CD4-positive, alpha-beta T cell treated with Interleukin-21 for 1 hour (primary cell): ENCODE results near the gene B3GNT9.
A peak's percentile ranks its signal among the peaks of the same experiment; 100 is the strongest.

Source experiments
- DNase-seq: peaks from one replicate; pipeline ENCODE4 v3.0.0-alpha.2; 2020

B3GNT9 gene, protein sequence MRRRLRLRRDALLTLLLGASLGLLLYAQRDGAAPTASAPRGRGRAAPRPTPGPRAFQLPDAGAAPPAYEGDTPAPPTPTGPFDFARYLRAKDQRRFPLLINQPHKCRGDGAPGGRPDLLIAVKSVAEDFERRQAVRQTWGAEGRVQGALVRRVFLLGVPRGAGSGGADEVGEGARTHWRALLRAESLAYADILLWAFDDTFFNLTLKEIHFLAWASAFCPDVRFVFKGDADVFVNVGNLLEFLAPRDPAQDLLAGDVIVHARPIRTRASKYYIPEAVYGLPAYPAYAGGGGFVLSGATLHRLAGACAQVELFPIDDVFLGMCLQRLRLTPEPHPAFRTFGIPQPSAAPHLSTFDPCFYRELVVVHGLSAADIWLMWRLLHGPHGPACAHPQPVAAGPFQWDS

DNA sequence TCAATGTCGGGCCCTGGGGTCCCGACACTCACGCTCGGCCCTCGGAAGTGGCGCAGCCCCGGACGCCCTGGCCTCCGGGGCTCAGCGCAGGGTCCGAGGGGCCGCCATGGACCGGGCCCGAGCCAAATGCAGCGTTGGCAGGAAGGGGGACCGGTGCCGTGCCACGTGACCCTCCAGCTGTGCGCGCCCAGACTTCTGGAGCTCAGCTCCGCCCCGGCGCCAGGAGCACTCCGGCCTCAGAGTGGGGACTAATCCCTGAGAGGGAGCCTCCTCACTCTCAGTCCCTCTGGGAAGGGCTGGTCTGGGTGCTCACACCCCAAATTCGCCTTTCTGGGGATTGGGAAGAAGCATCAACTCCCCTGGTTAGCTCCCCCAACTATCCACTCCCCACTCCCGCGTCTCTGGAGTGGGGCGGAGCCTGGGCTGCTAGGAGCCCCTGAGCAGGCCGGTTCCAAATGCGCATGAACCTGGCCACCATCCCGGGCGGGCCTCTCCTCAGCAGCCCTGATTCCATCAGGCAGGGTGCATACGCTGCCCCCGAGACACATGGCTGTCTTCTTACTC lies at the start of gene B3GNT9:
Gene B3GNT9 (minus strand): TSS at position 166 of the 564 bp plus-strand sequence. CDS start 513 bp downstream, outside the sequence.
- peak; percentile 41 for DNase-seq

DNA sequence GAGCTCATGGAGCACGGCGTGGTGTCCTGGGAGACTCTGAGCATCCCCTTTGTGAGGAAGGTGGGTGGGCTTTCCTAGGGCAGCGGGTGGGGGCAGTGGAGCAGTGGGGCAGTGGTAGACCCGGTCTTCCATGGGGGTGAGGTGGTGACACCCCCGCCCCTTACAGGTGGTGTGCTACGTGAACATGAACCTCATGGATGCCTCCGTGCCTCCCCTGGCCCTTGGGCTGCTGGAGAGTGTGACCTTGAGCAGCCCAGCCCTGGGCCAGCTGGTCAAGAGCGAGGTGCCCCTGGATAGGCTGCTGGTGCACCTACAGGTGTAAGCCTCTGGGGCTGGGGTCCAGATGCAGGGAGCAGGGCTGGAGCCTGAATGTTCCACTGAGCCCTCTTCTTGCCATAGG lies 49.7 kb upstream of the B3GNT9 start:
- no peak for DNase-seq

DNA sequence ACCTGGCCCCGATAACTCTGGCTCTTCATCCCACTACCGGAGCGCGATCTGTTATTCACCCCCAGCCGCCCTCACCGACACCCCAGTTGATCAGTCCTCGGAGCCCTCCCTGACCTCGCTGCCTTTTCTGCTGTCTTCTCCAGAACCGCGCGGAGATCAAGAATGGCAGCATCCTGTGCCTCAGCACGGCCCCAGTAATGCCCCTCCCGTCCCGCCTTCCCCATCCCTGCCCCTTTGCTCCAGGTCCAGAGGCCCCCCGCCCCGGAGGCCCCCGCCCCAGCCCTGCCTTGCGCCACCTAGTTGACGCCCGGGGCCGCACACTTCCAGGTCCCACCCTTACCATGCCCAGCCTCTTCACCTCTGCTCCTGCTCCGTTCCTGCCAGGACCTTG lies 49.0 kb upstream of the B3GNT9 start:
- DNase-seq = no peak

DNA sequence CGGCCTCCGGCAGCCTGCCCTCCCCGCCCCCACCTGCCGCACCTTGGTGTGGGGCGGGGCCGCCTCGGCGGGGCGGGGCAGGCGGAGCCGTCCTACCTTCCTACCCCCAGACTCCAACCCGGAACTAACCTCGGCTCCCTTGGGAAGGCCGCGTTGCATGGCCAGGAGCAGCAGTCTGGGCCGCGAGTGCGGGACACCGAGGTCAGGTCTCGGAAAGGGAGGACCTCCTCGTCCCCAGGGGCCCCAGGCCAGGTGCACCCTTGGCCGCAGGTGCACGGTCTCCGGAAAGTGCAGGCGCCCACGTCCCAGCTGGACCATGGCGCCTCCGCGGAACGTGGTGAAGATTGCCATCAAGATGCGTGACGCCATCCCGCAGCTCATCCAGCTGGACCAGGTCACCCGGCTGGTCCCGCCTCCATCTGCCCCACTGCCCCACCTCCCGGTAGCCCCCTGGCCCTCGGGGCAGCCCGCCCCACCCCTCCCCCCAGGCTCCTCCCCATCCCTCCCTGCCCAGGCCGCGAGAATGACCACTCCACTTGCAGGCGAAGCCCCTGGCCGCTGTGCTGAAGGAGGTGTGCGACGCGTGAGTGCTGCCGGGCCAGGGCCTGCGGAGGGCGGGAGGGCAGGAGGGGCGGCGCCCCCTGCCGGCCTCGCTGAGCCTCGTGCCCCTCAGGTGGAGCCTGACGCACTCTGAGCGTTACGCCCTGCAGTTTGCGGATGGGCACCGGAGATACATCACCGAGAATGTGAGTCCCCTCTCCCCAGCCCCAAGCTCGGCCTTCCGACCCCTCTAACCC lies 48.4 kb upstream of the B3GNT9 start, which contains the start of gene ELMO3:
Gene ELMO3 (plus strand): TSS at position 121 of the 797 bp plus-strand sequence. CDS start 196 bp downstream, at position 317.
- DNase-seq = no peak

DNA sequence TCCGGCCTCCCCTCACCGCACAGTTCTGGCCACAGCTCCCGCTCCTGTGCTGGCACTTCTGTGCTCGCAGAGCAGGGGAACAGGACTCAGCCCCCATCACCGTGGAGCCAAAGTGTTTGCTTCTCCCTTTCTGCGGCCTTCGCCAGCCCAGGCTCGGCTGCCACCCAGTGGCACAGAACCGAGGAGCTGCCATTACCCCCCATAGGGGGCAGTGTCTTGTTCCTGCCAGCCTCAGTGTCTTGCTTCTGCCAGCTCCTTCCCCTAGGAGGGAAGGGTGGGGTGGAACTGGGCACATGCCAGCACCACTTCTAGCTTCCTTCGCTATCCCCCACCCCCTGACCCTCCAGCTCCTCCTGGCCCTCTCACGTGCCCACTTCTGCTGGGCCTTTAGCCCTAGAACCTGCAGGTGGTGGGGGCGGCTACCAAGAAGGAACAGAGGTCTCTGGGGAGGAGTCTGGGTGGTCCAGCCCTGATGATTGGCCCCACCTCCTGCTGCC lies 47.5 kb upstream of the B3GNT9 start:
- peak; percentile 42 for DNase-seq

DNA sequence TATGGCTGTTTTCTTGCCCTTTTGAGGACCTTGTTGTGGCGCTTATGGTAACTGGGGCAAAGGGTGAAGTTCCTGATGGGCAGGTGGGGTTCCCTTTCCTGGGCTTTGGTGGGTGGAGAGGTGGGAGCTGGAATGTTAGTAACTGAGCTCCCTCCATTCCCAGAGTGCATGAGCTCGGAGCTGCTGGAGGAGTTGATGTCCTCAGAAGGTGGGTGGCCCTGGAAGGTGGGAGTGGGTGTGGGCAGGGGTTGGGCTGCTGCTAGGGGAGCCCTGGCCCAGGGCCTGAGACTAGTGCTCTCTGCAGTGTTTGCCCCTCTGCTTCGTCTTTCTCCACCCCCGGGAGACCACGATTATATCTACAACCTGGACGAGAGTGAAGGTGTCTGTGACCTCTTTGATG lies 46.9 kb upstream of the B3GNT9 start:
- no peak for DNase-seq

DNA sequence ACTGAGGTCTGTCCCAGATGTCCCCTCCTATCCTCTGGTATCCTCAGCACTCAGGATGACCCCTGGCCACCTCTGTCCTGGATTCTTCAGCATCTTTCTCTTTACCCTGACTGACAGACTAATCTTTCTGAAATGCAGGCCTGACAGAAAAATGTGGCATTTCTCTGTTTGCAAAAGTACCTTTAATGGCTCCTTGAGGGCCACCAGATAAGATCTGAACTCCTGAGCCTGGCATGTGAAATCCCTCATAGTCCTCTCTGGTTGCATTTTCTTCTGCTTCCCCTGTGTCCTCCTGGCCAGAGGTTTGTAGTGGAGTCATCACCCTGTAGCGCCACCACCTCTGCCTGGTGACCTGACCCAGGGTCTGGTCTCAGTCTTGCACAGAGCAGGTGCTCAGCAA lies 46.1 kb upstream of the B3GNT9 start:
- no peak for DNase-seq

DNA sequence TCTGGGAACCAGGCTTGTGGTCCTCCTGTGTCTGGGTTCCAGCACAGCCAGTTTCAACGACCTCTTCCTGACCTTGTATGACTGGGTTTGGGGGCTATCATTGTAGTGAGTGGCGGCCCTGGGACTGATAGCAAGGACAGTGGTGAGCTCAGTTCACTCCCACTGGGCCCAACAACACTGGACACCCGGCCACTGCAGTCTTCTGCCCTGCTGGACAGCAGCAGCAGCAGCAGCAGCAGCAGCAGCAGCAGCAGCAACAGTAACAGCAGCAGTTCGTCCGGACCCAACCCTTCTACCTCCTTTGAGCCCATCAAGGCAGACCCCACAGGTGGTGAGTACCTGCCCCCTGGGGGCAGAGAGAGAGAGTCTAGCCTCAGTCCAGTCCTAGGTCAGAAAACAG lies 44.9 kb upstream of the B3GNT9 start:
- DNase-seq = no peak

DNA sequence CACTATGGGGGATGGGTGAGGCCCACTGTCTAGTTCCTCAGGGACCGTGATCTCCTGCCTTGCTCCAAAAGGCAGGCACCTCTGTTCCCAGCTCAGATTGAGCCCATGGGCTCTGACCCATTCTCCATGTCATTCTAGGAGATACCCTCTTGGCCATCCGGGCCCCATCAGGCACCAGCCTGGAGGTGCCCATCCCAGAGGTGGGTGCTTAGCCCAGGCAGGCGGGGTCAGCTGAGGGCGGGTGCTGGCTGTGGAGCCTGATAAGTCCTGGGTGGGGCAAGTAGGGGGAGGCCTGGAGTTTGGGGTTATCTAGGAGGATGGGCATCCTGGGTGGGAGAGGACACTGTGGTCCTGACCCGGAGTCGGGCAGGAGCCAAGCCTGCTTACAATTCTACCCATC lies 43.5 kb upstream of the B3GNT9 start:
- no peak for DNase-seq

DNA sequence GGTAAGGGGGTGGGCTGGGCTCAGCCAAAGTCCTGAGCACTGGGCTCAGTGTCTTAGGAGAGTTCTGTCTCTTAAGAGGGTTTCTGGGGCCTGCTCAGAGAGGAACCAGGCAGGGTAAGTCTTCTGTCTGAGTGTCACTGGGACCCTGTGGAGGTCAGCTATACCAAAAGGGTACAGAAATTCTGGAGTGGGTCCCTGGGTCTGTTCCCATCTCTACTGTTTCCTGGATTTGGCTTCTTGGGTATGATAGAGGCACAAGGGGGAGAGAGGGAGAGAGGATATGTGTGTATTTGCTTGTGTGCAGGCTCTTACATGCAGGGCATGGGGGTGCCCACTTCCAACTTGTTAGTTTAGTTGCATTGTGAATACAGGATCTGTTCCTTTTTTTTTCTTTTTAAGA lies 42.7 kb upstream of the B3GNT9 start:
- DNase-seq = no peak

DNA sequence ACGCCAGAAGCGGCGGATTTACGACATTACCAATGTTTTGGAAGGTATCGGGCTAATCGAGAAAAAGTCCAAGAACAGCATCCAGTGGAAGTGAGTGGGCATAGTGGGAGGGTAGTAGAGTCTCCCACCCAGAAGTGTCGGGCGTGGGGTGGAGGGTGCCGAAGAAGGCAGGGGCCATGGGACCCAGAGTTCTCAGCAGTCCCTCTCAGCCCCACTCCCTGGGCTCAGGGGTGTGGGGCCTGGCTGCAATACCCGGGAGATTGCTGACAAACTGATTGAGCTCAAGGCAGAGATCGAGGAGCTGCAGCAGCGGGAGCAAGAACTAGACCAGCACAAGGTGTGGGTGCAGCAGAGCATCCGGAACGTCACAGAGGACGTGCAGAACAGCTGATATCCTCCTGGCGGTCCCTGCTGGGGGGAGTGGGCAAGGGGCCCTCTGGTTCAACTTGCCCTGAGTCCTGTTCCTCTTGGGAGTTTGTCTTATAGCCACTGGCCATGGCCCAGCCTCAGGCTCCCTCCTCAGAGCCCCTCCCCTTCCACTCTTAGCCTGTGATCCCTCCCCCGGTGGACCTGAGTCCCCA lies 42.1 kb upstream of the B3GNT9 start:
- DNase-seq = peak; percentile 17

DNA sequence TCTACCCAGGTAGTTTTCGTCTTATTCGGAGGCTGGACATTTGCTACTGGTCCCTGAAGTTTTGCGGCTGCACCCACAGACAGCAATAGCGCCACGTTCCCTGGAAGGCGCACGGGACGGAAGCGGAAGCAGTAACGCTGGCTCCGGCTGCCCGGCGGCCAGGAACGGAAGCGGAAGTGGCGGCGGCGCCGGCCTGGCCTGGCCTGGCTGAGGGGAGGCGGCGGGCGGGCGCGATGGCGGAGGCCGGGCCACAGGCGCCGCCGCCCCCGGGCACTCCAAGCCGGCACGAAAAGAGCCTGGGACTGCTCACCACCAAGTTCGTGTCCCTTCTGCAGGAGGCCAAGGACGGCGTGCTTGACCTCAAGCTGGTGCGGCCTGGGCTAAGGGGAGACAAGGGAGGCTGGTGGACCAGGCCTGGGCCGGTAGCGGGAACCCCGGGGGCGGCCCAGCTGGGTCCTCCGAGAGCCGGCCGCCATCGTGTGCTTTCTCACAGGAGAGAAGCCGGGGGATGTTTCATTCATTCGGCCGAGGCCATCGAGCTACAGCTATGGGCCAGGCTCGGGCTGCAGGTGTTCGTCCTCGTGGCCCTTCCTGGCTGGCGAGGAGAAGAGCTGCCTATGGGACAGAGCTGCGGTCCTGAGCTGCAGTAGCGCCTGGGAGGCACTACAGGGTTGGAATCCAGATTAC lies 41.3 kb upstream of the B3GNT9 start, which contains the start of gene E2F4:
Gene E2F4 (plus strand): TSS at position 161 of the 687 bp plus-strand sequence. CDS start 73 bp downstream, at position 234.
- peak; percentile 90 for DNase-seq

DNA sequence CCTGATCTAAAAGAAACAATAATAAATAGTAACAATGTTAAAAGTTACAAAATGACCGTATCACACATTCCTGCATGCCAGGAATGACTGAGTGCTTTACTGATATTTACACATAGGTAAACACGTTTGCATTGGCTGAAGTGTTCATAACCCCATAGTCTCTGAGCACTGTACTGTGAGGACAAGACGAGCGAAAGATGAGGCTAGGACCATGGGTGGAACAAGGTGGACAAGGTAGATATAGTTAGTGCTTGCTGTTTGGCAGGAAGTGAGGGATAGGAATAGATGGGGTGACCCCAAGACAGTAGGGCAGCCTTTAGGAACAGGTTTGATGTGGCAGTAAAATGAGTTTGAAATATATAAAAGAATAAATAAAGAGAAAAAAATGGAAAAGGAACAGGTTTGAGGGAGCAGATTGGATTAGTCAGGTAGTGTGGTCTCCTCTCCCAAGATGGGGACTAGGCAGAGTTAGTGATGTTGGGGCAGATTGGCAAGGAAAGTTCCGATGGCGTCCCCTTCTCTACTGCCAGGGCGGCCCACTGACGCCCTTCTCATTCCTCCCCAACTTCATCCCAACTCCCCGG lies 40.7 kb upstream of the B3GNT9 start:
- DNase-seq = no peak

DNA sequence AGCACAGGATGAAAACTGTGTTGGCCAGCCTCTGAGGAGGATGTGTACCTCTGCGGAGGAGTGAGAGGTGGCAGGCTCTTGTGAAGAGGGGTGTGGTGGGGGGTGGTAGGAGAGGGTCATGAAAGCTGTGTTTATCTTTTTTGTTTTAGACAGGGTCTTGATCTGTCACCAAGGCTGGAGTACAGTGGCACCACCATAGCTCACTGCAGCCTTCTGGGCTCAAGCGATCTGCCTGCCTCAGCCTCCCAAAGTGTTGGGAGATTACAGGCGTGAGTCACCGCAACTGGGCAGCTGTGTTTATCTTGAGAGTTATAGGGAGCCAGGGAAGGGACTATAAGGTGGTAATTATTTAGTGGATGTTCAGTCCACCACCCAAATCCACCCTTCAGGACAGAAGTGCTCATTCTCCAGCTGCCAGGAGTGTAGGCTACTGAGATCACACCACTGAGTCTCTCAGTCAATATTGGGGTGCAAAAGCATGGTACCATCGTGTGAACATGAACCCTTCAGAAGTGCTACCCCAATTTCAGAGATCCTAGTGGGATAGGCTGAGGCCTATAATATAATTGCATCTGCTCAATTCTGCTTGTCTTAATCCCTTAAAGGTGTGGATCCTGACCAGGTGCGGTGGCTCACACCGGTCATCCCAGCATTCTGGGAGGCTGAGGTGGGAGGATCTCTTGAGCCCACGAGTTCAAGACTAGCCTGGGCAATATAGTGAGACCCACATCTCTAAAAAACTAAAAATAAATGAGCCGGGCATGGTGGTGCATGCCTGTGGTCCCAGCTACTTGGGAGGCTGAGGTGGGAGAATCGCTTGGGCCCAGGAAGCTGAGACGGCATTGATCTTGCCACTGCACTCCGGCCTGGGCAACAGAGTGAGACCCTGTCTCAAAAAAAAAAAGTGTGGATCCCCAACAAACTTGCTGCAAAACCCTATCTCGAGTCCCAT lies 39.9 kb upstream of the B3GNT9 start:
- DNase-seq = no peak

DNA sequence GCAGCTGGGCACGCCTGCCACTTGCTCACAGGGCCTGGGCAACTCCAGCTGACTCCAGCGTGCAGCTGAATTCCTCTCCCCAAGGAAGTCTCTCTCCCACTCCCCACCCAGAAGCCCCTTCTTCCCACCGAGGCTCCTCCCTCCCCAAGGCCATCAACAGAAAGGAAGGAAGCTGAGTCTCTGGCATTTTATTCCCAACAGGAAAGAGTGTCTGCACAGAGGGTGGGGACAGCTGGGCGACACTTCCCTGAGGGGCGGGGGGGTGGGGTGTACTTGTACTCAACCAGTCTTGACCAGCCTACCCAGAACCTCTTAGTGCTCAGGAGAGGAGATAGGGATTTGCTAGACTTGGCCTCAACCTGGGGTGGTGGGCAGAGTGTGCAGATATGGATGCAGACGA lies 39.2 kb upstream of the B3GNT9 start, which contains the start of gene EXOC3L1:
Gene EXOC3L1 (minus strand): TSS at position 96 of the 400 bp plus-strand sequence. CDS start 460 bp downstream, outside the sequence.
- no peak for DNase-seq

DNA sequence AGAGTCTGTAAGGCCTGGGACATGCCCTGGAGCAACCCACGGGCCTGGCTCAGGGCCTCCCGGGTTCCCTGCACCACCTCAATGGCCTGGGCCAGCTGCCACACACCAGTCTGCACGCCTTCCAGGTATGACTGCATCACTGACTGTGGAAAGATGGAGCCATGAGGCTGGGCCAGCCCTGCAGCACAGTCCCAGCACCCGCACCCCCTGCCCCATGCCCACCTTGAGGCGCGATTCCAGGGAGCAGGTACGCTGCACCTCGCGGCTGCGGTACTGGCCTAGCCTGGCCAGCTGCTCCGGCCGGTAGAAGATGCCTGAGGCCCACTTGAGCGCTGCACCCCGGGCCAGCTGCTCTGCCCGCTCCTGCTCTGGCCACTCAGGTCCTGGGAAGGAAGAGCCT lies 38.0 kb upstream of the B3GNT9 start:
- DNase-seq = no peak

DNA sequence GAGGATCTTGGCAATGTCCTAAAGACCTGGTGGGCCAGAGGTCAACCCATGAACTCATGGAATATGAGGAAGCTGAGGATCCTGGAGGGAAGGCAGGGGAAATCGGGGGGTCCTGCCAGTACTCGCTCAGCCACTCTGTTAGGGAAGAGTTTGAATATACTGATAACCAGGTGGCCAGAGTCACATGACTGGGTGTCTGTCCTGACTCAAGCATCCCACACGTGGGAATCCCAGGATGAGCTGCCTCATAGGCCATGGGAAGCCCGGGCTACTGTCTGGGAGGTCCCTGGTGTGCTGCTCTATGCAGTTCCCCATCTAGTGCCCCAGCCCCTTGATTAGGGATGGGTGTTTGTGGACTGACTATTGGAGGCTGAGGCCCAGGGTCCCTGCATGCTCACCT lies 37.5 kb upstream of the B3GNT9 start:
- DNase-seq = no peak

DNA sequence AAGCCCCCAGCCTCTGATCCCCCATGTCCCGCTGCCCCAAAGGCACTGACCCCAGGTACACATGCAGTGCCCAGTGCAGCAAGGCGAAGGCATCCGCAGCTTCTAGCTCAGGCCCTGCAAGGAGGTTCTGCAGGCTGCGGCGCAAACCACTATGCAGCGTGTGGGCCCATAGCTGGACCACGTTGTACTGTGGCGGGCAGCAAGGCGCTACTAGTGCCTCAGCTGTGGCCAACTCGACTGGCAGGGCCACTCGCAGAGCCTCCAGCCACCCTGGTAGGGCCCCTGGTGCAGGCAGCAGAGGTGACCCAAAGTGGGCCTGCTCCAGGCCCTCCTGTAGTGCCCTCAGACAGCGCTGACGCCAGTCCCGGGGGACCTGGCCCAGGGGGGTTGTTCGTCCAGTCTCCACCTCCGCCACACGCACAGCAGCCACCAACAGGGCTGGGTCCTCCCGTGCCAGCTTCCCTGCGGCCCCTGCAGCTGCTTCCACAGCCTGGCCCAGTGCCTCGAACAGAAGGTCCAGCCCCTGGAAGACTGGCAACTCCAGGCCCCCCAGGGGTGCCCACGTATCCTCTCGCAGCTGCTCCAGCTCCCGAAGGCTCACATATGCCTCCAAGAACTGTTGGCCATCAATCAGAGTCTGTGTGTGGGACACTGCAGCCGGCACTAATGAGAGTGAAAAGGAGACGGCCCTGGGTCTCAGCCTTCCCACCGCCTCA lies 36.5 kb upstream of the B3GNT9 start:
- no peak for DNase-seq

DNA sequence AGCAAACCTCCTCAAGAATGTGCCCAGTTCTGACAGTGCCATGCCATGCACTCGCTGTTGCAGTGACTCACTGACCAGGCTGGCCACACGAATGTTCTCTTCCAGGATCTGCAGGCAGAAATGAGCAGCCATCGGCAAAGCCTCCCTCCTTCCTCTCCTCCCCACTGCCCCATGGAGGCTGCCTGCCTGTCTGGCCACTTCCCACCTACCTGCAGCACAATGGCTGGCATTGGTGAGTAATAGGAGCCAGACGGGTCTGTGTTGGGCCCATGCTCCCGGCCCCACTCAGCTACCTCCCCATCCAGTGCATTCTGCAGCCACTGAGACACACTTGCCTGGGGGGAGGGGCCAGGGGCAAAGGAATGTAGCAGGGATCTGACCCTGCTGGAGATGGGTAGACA lies 35.8 kb upstream of the B3GNT9 start:
- no peak for DNase-seq

DNA sequence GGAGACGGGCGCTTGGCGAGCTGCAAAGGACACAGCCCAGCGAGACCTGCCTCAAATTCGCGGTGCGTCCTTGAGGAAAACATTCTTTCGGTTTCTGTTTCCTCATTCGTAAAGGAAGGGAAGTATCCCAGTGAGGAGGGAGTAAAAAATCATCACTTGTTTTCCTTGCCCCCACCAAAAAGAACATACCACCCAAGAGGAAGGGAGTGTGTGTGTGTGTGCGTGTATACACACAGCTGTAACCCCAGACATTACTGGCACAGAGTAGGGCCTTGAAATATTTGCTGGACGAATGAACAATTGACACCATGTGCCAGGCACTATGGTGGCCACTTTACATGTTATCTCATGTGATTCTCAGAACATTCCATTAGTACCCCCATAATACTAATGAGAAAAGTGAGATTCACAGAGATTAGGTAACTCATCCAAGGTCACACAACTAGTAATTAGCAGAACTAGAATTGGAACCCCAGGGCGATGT lies 34.9 kb upstream of the B3GNT9 start:
- DNase-seq = no peak
